HepG2 (cell line): ENCODE measurements around the gene PCDHGB6. TPM values are rescaled to one million over a fixed set of nuclear protein-coding genes. Genes with fewer than 3 reads are reported as not detected.

Source experiments
- ATAC-seq: fragments of 200-7000 bp; cut with Tn5 transposase; 3 replicates; pipeline ENCODE4 v1.9.1; 2020; ENCODE audit warnings: mild to moderate bottlenecking, moderate library complexity
- BruUV-seq: library from RNA; stranded (reverse); fragments of 400-500 nt; replicated peaks from 2 replicates; lab custom pipeline; 2021; lab: Mats Ljungman, UMichigan
- CTCF ChIA-PET: fragments of 300-600 bp; formaldehyde crosslinking; extraction: SDS; loops from one replicate; lab custom pipeline; 2021; ENCODE audit warnings: low total read pairs, inconsistent platforms, low intra/inter-chr PET ratio; lab: Yijun Ruan, JAX
- POLR2A ChIA-PET: fragments of 350-600 bp; sonication (Branson Sonifier 250); formaldehyde crosslinking; loops from one replicate; lab custom pipeline; 2020; ENCODE audit warnings: antibody characterized with exemption, inconsistent platforms; lab: Yijun Ruan, JAX
- DNase-seq: peaks from one replicate; pipeline ENCODE4 v3.0.0-alpha.2; 2015; ENCODE audit warnings: low spot score
- FAIRE-seq: peaks from 3 replicates; lab custom pipeline; 2011; peaks lifted over from hg19 to GRCh38; lab: Jason Lieb, UNC
- H2AFZ ChIP-seq: one replicate; pipeline ENCODE4 v1.6.1; 2011; ENCODE audit warnings: low read length, inconsistent platforms
- H3K27ac ChIP-seq: fragments of 300-600 bp; 3 replicates; pipeline ENCODE4 v1.8.0; 2011; ENCODE audit warnings: mixed run types, mild to moderate bottlenecking, mixed read lengths, low read length, inconsistent platforms; ENCODE audit not compliant: insufficient read depth; ENCODE audit errors: extremely low read length
- H3K27me3 ChIP-seq, 2 experiments: fragments of 200-600 bp in 1 of 2; 2 replicates in 1 of 2; 3 replicates in 1 of 2; pipeline versions ENCODE4 v1.6.0 to v1.8.0; 2011; ENCODE audit warnings: low read length in 2 of 2, mild to moderate bottlenecking in 2 of 2, moderate library complexity in 2 of 2, inconsistent platforms in 1 of 2; ENCODE audit not compliant: insufficient read depth in 2 of 2, control insufficient read depth in 1 of 2
- H3K36me3 ChIP-seq, 2 experiments: fragments of 200-600 bp in 1 of 2; replicated peaks in 1 of 2; 2 replicates in 1 of 2; 3 replicates in 1 of 2; pipeline versions ENCODE4 v1.5.1 to v1.8.0; 2011; ENCODE audit warnings: low read length in 2 of 2, inconsistent platforms in 1 of 2; ENCODE audit not compliant: insufficient read depth in 2 of 2, control insufficient read depth in 1 of 2
- H3K4me1 ChIP-seq: 2 replicates; pipeline ENCODE4 v1.5.1; 2012; ENCODE audit warnings: low read length, inconsistent platforms; ENCODE audit not compliant: insufficient read depth
- H3K4me2 ChIP-seq: 2 replicates; pipeline ENCODE4 v1.6.0; 2011; ENCODE audit warnings: low read depth, low read length, inconsistent platforms
- H3K4me3 ChIP-seq, 3 experiments: fragments of 200-600 bp in 1 of 3; sonication (generic), shearing (Covaris generic) in 1 of 3; replicated peaks in 1 of 3; 2 replicates each; pipeline ENCODE4 v1.5.1; 2011 to 2016; ENCODE audit warnings: low read length in 3 of 3, inconsistent platforms in 2 of 3, low read depth in 2 of 3, mild to moderate bottlenecking in 2 of 3, control low read depth in 1 of 3, mixed read lengths in 1 of 3; ENCODE audit not compliant: insufficient read depth in 1 of 3
- H3K79me2 ChIP-seq: one replicate; pipeline ENCODE4 v1.6.1; 2011; ENCODE audit warnings: low read length, inconsistent platforms; ENCODE audit not compliant: insufficient read depth
- H3K9ac ChIP-seq: 2 replicates; pipeline ENCODE4 v1.6.0; 2011; ENCODE audit warnings: mild to moderate bottlenecking, low read depth, low read length, inconsistent platforms; ENCODE audit not compliant: insufficient read depth
- H3K9me3 ChIP-seq: 2 replicates; pipeline ENCODE4 v1.5.1; 2012; ENCODE audit warnings: mild to moderate bottlenecking, low read length
- H4K20me1 ChIP-seq: 2 replicates; pipeline ENCODE4 v1.6.0; 2011; ENCODE audit warnings: inconsistent platforms, mild to moderate bottlenecking, low read length, moderate library complexity; ENCODE audit not compliant: insufficient read depth
- CEBPB ChIP-seq: IDR thresholded peaks from 2 replicates; pipeline ENCODE4 v1.6.1; 2011; ENCODE audit warnings: low read depth, low read length, improper control_type of control experiment, borderline replicate concordance
- CEBPG ChIP-seq: IDR thresholded peaks from 2 replicates; pipeline ENCODE4 v1.6.1; 2016
- PAXIP1 ChIP-seq: sonication (generic); formaldehyde crosslinking; conservative IDR thresholded peaks from 2 replicates; pipeline ENCODE4 v1.4.0; 2020; ENCODE audit warnings: mild to moderate bottlenecking, missing genetic modification reagents, moderate library complexity
- WGBS: methylation state at CpG from one replicate; pipeline ENCODE4 v1.1.6; 2017; ENCODE audit warnings: low lambda C conversion rate; 5-methylcytosine and 5-hydroxymethylcytosine counted together
- in situ Hi-C: cut with HindIII; loops from 2 replicates; pipeline ENCODE4 v1.10.0; 2017; ENCODE audit warnings: low pct_unique_long_range_greater_than_20kb; ENCODE audit not compliant: extremely low pct_ligation_motif_present
- intact Hi-C: fragments of 100-400 bp; cut with micrococcal nuclease; formaldehyde crosslinking; loops from one replicate; pipeline ENCODE4 v1.10.0; 2022; ENCODE audit not compliant: unreplicated experiment
- polyA plus RNA-seq, 8 experiments: library from polyadenylated mRNA; depleted of rRNA in 3 of 8; stranded (reverse) in 7 of 8; unstranded in 1 of 8; fragments of >200 nt; fragmentation: Illumina TruSeq in 4 of 8; extraction: Trizol in 4 of 8; gene quantifications; 2 replicates each; pipeline versions ENCODE4 v1.2.1 to v1.2.3, GENCODE V29; 2011 to 2016; ENCODE audit warnings: low read depth in 4 of 8, missing spikeins in 1 of 8, mixed read lengths in 1 of 8; ENCODE audit not compliant: insufficient read depth in 1 of 8
- total RNA-seq, 5 experiments: library from RNA; depleted of rRNA; stranded (reverse); fragments of >200 nt; fragmentation: Illumina TruSeq; extraction: Trizol; gene quantifications; 2 replicates each; pipeline ENCODE4 v1.2.3, GENCODE V29; 2016; ENCODE audit warnings: low read depth in 1 of 5

The PCDHGB6 gene
- total and polyA plus RNA-seq, 2 of the 13 experiments (the other 11 are each of a cell fraction or from before 2014, with no cell fraction given): 0.01 to 0.20 TPM

GRCh38 chr5:141388661-141389060, 19.2 kb upstream of the PCDHGB6 start:
- no TSS peak for BruUV-seq
- Histone ChIP-seq H3K4me1 (peaks cover 5% of the 10 kb centered on the region; the same call in 1 of the 2 replicates), H3K36me3 (no peaks in the 10 kb centered on the region), H3K27ac (no peak overlapping the region), H3K79me2 (no peaks in the 10 kb centered on the region), H2AFZ (no peak overlapping the region), H4K20me1 (no peaks in the 10 kb centered on the region), H3K27me3 (no peaks in the 10 kb centered on the region), H3K9ac (no peak overlapping the region), H3K4me3 (no peak overlapping the region), H3K4me2 (peak overlapping the region; percentile 51; the same call in 1 of the 2 replicates), H3K9me3 (peaks cover 27% of the 10 kb centered on the region)
- 65% methylated on average over 10 of the region's 10 CpGs for WGBS
- TF ChIP-seq CEBPB: peak; percentile 92
- TF ChIP-seq PAXIP1: no peak
- peak; percentile 50; the same call in 1 of the 2 replicates for TF ChIP-seq CEBPG (CRISPR knock-in tag)
- ATAC-seq (no peak), DNase-seq (no peak), FAIRE-seq (no peak)
- CTCF ChIA-PET: no interaction called here
- intact Hi-C loops (no loop called here), in situ Hi-C loops (no loop called here)
- POLR2A ChIA-PET: no interaction called here
